Left ventricle myocardium superior (tissue), 1 donor: ENCODE measurements around the gene SLC38A3. TPM values are rescaled to one million over a fixed set of nuclear protein-coding genes. Genes with fewer than 3 reads are reported as not detected.
A peak's percentile ranks its signal among the peaks of the same experiment; 100 is the strongest.

Source experiments
- ATAC-seq: fragments of 200-7000 bp; cut with Tn5 transposase; one replicate; pipeline ENCODE4 v1.9.1; 2020; ENCODE audit warnings: mild to moderate bottlenecking, moderate library complexity
- DNase-seq: peaks from one replicate; pipeline ENCODE4 v3.0.0-alpha.2; 2020
- intact Hi-C: fragments of 100-400 bp; cut with micrococcal nuclease; formaldehyde crosslinking; loops from one replicate; pipeline ENCODE4 v1.11.0; 2022
- long read RNA-seq: library from polyadenylated mRNA; unstranded; transcript quantifications from one replicate; pipeline ENCODE4 v2.0.0, GENCODE V29; 2021
- total RNA-seq: library from RNA; stranded (reverse); fragmentation: NEBNext Ultra II Directional; extraction: Animal tissue kit (Norgen Biotek cat#: 25700); gene quantifications from one replicate; pipeline ENCODE4 v1.2.1, GENCODE V29; 2021
- donor health status: DM: no; HTN: yes; CAD: no; lungs with severe emphysema.

The SLC38A3 gene
- total RNA-seq, result 10.4 TPM
- long read RNA-seq, partial matches to known transcripts, result 0 of 2 reads
- long read RNA-seq, other reads (novel, unspliced or antisense), result 1 of 2 reads

- intact Hi-C loops, result no loop called here
- ATAC-seq (peak; percentile 90), DNase-seq (peak; percentile 64)
Measured at GRCh38 chr3:50204804-50205412, at the start of gene SLC38A3. TSS of gene SLC38A3 (plus strand) at chr3:50205271. CDS start at chr3:50214200, 8,929 bp downstream.

GRCh38 chr3:50155491-50155878 is 49.6 kb upstream of the SLC38A3 start:
- ATAC-seq (peak; percentile 4), DNase-seq (no peak)
- intact Hi-C loops, result no loop called here

- DNase-seq, result no peak
- ATAC-seq, result no peak
- intact Hi-C loops, result no loop called here
Measured at GRCh38 chr3:50155891-50156290, 49.2 kb upstream of the SLC38A3 start.

GRCh38 chr3:50156549-50157493 is 48.2 kb upstream of the SLC38A3 start:
- ATAC-seq (no peak), DNase-seq (no peak)
- intact Hi-C loops, result no loop called here

GRCh38 chr3:50157827-50158529 is 47.1 kb upstream of the SLC38A3 start:
- ATAC-seq, result no peak
- intact Hi-C loops, result no loop called here
- DNase-seq, result no peak

- intact Hi-C loops, result no loop called here
- ATAC-seq (no peak), DNase-seq (no peak)
Measured at GRCh38 chr3:50158530-50159146, 46.4 kb upstream of the SLC38A3 start.

- ATAC-seq (peak; percentile 56), DNase-seq (peak; percentile 57)
- intact Hi-C loops, result no loop called here
Measured at GRCh38 chr3:50160561-50160983, 44.5 kb upstream of the SLC38A3 start.

GRCh38 chr3:50161320-50161719 is 43.8 kb upstream of the SLC38A3 start:
- ATAC-seq (no peak), DNase-seq (no peak)

GRCh38 chr3:50162034-50162883 is 42.8 kb upstream of the SLC38A3 start:
- ATAC-seq (no peak), DNase-seq (no peak)
- intact Hi-C loops, result no loop called here

More at GRCh38 chr3:50161320-50161719, 43.8 kb upstream of the SLC38A3 start:
- intact Hi-C loops, result no loop called here

- no peak for ATAC-seq
- DNase-seq, result peak; percentile 69
Measured at GRCh38 chr3:50163572-50164455, 41.3 kb upstream of the SLC38A3 start.

GRCh38 chr3:50164481-50164880 is 40.6 kb upstream of the SLC38A3 start:
- DNase-seq, result no peak
- no peak for ATAC-seq
- intact Hi-C loops, result no loop called here

More at GRCh38 chr3:50163572-50164455, 41.3 kb upstream of the SLC38A3 start:
- intact Hi-C loops, result no loop called here

- DNase-seq (peak; percentile 51), ATAC-seq (peak; percentile 41)
- intact Hi-C loops, result no loop called here
Measured at GRCh38 chr3:50164984-50165909, 39.8 kb upstream of the SLC38A3 start.

- DNase-seq (no peak), ATAC-seq (peak; percentile 43)
- intact Hi-C loops, result no loop called here
Measured at GRCh38 chr3:50165910-50166538, 39.0 kb upstream of the SLC38A3 start.

- DNase-seq, result no peak
- intact Hi-C loops, result no loop called here
- ATAC-seq, result no peak
Measured at GRCh38 chr3:50166620-50167019, 38.5 kb upstream of the SLC38A3 start.

GRCh38 chr3:50167069-50167840 is 37.8 kb upstream of the SLC38A3 start:
- intact Hi-C loops, result no loop called here
- ATAC-seq (no peak), DNase-seq (no peak)
